HAP-1 (cell line): ENCODE data around the gene CTDP1.
"Not testable (repeated sequence)": the region's sequence is repeated elsewhere in the genome, so short reads cannot be mapped to it uniquely, and the experiment has no call there.

Experiments
- DNase-seq, 2 experiments: peaks; one replicate each; pipeline ENCODE4 v3.0.0-alpha.2; 2016 to 2020; ENCODE audit warnings: low spot score in 2 of 2
- H3K27me3 ChIP-seq: fragments of 250-450 bp; sonication (Bioruptor Pico); 2 replicates; pipeline ENCODE4 v1.5.1; 2020; ENCODE audit warnings: low read depth, mild to moderate bottlenecking, moderate library complexity
- H3K36me3 ChIP-seq: fragments of 250-450 bp; sonication (Bioruptor Pico); replicated peaks from 2 replicates; pipeline ENCODE4 v1.5.1; 2020; ENCODE audit warnings: mild to moderate bottlenecking
- H3K4me1 ChIP-seq: fragments of 250-450 bp; sonication (Bioruptor Pico); 2 replicates; pipeline ENCODE4 v1.5.1; 2020; ENCODE audit warnings: mild to moderate bottlenecking
- H3K4me3 ChIP-seq: fragments of 250-450 bp; sonication (Bioruptor Pico); 2 replicates; pipeline ENCODE4 v1.5.1; 2020; ENCODE audit warnings: mild to moderate bottlenecking, moderate library complexity
- H3K9me3 ChIP-seq: fragments of 250-450 bp; sonication (Bioruptor Pico); 2 replicates; pipeline ENCODE4 v1.5.1; 2020; ENCODE audit warnings: mild to moderate bottlenecking, moderate library complexity
- in situ Hi-C: fragments of 300-500 bp; cut with MboI; formaldehyde crosslinking; loops from 3 replicates; pipeline ENCODE4 v1.14.3; 2020; ENCODE audit warnings: low sequenced_read_pairs, inconsistent platforms, mixed read lengths

Gene CTDP1

DNA sequence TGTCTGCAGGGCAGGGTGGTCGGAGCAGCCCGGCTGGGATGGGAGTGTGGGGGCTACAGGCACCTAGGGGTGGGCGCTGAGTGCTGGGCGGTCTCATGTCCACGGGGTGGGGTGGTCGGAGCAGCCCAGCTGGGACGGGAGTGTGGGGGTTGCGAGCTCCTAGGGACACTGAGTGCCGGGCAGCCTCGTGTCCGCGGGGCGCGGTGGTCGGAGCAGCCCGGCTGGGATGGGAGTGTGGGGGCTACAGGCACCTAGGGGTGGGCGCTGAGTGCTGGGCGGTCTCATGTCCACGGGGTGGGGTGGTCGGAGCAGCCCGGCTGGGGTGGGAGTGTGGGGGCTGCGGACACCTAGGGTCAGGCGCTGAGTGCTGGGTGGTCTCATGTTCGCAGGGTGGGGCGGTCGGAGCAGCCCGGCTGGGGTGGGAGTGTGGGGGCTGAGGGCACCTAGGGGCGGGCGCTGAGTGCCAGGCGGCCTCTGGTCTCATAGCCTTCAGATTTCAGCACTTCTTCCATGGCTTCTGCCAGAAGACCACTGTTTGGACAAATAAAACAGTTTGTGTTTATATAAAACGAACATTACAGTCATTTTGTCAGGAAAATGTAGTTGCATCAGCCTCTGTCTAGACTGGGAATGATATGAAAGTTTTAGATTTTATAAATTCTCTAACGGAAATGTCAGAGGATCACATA, 14.7 kb downstream of the CTDP1 start:
- H3K9me3 ChIP-seq, H3K4me3 ChIP-seq, H3K27me3 ChIP-seq, H3K4me1 ChIP-seq, in situ Hi-C loops, DNase-seq: not testable (repeated sequence)
- peaks cover 12% of the 10 kb centered on the region for H3K36me3 ChIP-seq

DNA sequence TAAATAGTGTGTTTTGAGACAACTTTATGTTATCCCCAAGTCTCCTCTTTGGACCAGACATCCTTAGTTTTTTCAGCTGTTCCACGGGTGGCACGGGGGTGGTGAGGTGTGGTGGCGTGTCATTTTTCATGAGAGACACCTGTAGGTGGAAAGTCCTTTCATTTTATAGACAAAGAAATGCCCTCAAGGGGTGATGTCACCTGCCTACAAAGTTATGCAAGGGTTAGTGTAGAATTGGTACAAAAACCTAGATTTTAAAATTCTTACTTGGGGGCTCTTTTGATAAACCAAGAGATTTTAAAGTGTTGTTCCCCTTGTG, 15.3 kb downstream of the CTDP1 start:
- DNase-seq: no peak
- in situ Hi-C loops: no loop called here
- peaks cover 12% of the 10 kb centered on the region for H3K36me3 ChIP-seq
- no peak overlapping the region for H3K4me3 ChIP-seq
- no peaks in the 10 kb centered on the region for H3K4me1 ChIP-seq
- no peaks in the 10 kb centered on the region for H3K27me3 ChIP-seq
- H3K9me3 ChIP-seq: no peaks in the 10 kb centered on the region

- in situ Hi-C loops: no loop called here
- no peaks in the 10 kb centered on the region for H3K4me1 ChIP-seq
Measured at GRCh38 chr18:79695269-79695668, 15.7 kb downstream of the CTDP1 start.

GRCh38 chr18:79695856-79696850, 16.6 kb downstream of the CTDP1 start:
- no peaks in the 10 kb centered on the region for H3K27me3 ChIP-seq
- H3K4me1 ChIP-seq: no peaks in the 10 kb centered on the region
- DNase-seq: no peak
- H3K36me3 ChIP-seq: peaks cover 19% of the 10 kb centered on the region
- H3K9me3 ChIP-seq: no peaks in the 10 kb centered on the region
- in situ Hi-C loops: no loop called here
- no peak overlapping the region for H3K4me3 ChIP-seq

More at GRCh38 chr18:79695269-79695668, 15.7 kb downstream of the CTDP1 start:
- H3K4me3 ChIP-seq: no peak overlapping the region
- no peaks in the 10 kb centered on the region for H3K9me3 ChIP-seq
- H3K27me3 ChIP-seq: no peaks in the 10 kb centered on the region
- peaks cover 13% of the 10 kb centered on the region for H3K36me3 ChIP-seq
- DNase-seq: no peak

DNA sequence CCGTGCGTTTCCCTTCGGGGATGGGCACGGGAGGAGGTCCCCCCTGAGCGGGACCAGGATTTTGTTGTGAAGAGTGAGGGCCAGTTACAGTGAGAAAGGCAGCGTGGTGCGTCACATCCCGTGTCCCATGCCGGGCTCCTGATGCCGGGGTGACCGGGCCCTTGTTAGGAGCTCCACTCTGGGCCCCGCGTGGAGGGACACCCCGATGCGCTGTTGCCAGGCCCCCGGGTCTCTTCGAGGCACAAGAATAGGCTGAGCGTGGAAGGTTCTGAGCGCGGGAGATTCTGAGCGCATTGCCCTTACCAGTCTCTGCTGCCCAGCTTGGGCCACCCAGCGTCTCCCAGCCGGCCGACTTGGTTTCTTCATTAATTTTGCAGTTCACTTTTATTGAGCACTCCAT, 17.6 kb downstream of the CTDP1 start:
- Histone ChIP-seq H3K36me3 (peaks cover 24% of the 10 kb centered on the region), H3K9me3 (no peaks in the 10 kb centered on the region), H3K4me1 (no peaks in the 10 kb centered on the region), H3K27me3 (no peaks in the 10 kb centered on the region), H3K4me3 (no peak overlapping the region)
- in situ Hi-C loops: no loop called here
- DNase-seq: no peak

DNA sequence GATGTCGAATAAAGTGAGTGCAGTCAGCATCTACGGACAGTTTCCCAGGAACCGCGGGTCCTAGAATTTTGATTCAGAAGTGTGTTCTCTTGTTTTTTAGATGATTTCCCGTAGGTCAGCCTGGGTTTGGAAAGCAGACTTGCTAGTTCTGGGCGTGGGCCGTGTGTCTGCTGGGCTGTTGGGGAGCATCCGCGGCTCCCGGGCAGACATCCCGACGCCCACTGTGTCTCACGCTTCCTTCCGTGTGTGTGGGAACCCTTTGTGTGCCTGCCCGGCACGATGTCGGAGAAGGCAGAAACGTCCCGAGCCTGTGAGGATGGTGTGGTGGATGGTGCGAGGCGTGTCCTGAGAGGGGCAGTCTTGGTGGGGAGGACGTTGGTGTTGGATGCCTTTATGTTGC, 18.4 kb downstream of the CTDP1 start:
- Histone ChIP-seq H3K36me3 (peaks cover 24% of the 10 kb centered on the region), H3K9me3 (no peaks in the 10 kb centered on the region), H3K27me3 (no peaks in the 10 kb centered on the region), H3K4me1 (no peaks in the 10 kb centered on the region), H3K4me3 (no peak overlapping the region)
- in situ Hi-C loops: no loop called here
- DNase-seq: no peak

- Histone ChIP-seq H3K27me3 (no peaks in the 10 kb centered on the region), H3K36me3 (peaks cover 28% of the 10 kb centered on the region), H3K4me3 (no peak overlapping the region), H3K4me1 (no peaks in the 10 kb centered on the region), H3K9me3 (no peaks in the 10 kb centered on the region)
- no peak for DNase-seq
- in situ Hi-C loops: no loop called here
Measured at GRCh38 chr18:79698668-79699335, 19.2 kb downstream of the CTDP1 start.

GRCh38 chr18:79699653-79700052, 20.1 kb downstream of the CTDP1 start:
- Histone ChIP-seq H3K4me1 (no peaks in the 10 kb centered on the region), H3K9me3 (no peaks in the 10 kb centered on the region), H3K27me3 (no peaks in the 10 kb centered on the region), H3K36me3 (peaks cover 33% of the 10 kb centered on the region), H3K4me3 (no peak overlapping the region)
- in situ Hi-C loops: no loop called here
- DNase-seq: no peak

DNA sequence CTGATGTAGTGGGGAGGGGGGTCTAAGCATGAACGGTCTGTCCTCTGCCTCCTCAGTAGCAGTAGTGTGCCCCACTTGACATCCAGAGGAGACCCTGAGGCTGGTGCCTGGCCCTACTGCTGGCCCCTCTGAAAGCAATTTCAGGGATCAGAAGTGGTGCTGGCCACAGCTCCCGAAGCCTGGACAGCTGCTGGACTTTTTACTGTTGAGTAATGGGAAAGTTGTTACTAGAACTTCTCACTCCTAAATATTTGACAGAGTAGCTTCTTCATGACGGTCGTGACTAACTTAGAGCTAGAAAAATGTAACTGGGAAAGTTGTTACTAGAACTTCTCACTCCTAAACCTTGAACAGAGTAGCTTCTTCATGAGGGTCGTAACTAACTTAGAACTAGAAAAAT, 23.3 kb downstream of the CTDP1 start:
- H3K27me3 ChIP-seq: no peaks in the 10 kb centered on the region
- no peaks in the 10 kb centered on the region for H3K9me3 ChIP-seq
- no peaks in the 10 kb centered on the region for H3K4me1 ChIP-seq
- no peak for DNase-seq
- H3K36me3 ChIP-seq: peaks cover 42% of the 10 kb centered on the region
- H3K4me3 ChIP-seq: no peak overlapping the region
- in situ Hi-C loops: no loop called here

GRCh38 chr18:79704631-79705030, 25.0 kb downstream of the CTDP1 start:
- no peaks in the 10 kb centered on the region for H3K27me3 ChIP-seq
- no peak overlapping the region for H3K4me3 ChIP-seq
- no peak for DNase-seq
- H3K36me3 ChIP-seq: peaks cover 40% of the 10 kb centered on the region
- in situ Hi-C loops: no loop called here
- no peaks in the 10 kb centered on the region for H3K4me1 ChIP-seq
- H3K9me3 ChIP-seq: no peaks in the 10 kb centered on the region

GRCh38 chr18:79705272-79705671, 25.7 kb downstream of the CTDP1 start:
- Histone ChIP-seq H3K9me3 (no peaks in the 10 kb centered on the region), H3K36me3 (peaks cover 39% of the 10 kb centered on the region), H3K4me3 (no peak overlapping the region), H3K4me1 (no peaks in the 10 kb centered on the region), H3K27me3 (no peaks in the 10 kb centered on the region)
- in situ Hi-C loops: no loop called here
- DNase-seq: no peak

DNA sequence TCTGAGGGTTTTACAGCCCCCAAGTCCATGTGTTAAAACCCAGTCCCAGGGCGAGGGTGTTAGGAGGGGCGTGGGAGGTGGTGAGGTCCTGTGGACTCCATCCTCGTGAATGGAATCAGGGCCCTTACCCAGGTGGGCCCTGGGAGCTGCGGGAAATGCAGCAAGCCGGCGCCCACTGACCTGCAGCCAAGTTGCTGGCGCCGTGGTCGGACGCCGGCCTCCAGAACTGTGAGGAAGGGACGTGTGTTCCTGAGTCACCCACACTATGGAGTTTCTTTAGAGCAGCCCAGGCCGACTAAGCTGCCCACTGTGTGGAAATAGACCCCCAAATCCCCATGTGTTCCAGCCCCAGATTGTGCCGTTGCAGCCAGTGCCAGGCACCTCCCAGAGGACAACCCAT, 26.4 kb downstream of the CTDP1 start:
- no peaks in the 10 kb centered on the region for H3K27me3 ChIP-seq
- H3K4me1 ChIP-seq: no peaks in the 10 kb centered on the region
- H3K36me3 ChIP-seq: peaks cover 32% of the 10 kb centered on the region
- in situ Hi-C loops: no loop called here
- H3K9me3 ChIP-seq: no peaks in the 10 kb centered on the region
- no peak for DNase-seq
- H3K4me3 ChIP-seq: no peak overlapping the region

- no peaks in the 10 kb centered on the region for H3K9me3 ChIP-seq
- no peaks in the 10 kb centered on the region for H3K27me3 ChIP-seq
- peaks cover 32% of the 10 kb centered on the region for H3K36me3 ChIP-seq
- no peaks in the 10 kb centered on the region for H3K4me1 ChIP-seq
- no peak overlapping the region for H3K4me3 ChIP-seq
- in situ Hi-C loops: no loop called here
- no peak for DNase-seq
Measured at GRCh38 chr18:79706658-79707057, 27.1 kb downstream of the CTDP1 start.

GRCh38 chr18:79707239-79707638, 27.6 kb downstream of the CTDP1 start:
- no peak overlapping the region for H3K4me3 ChIP-seq
- no peaks in the 10 kb centered on the region for H3K4me1 ChIP-seq
- no peaks in the 10 kb centered on the region for H3K9me3 ChIP-seq
- no peaks in the 10 kb centered on the region for H3K27me3 ChIP-seq
- DNase-seq: no peak
- H3K36me3 ChIP-seq: peaks cover 28% of the 10 kb centered on the region
- in situ Hi-C loops: no loop called here
